Measurements from ENCODE around the gene MED28.
A peak's percentile ranks its signal among the peaks of the same experiment; 100 is the strongest.

Gene MED28

DNA sequence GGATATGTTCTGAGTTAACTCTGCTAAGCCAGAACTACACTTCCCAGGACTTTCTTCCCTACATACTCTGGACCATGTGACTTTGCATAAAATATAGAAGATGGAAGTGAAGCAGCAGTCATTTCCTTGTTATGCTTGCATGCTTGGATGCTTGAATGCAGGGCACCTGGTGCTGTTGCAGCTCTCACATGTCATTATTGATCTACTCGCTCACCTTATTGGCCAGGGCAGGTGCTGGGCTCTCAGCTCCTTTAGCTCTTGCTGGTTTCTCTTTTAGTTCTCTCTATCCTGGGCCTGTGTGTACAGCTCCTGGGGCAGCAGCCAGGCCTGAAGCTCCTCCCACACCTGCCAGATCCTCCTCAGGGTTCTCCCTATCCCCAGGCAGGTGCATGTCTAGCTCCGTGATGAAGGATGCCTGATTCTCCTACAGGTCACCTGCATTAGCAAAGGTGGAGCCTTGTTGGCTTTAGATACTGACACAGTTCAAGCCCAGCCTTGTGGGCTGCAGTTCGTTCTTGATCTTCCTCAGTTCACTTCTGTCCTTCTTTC, 53.3 kb downstream of the MED28 start:
- Histone ChIP-seq H3K27me3 (ENCODE audit: control insufficient read depth in 1 of 2, insufficient read depth in 1 of 2, low read length in 2 of 2) (peaks cover 0 to 3% of the 10 kb centered on the region in 2 experiments), H3K4ac (ENCODE audit: low read depth in 1 of 2, low read length in 2 of 2) (no peak overlapping the region)
- WGBS: 67% methylated on average over 3 of the region's 3 CpGs

DNA sequence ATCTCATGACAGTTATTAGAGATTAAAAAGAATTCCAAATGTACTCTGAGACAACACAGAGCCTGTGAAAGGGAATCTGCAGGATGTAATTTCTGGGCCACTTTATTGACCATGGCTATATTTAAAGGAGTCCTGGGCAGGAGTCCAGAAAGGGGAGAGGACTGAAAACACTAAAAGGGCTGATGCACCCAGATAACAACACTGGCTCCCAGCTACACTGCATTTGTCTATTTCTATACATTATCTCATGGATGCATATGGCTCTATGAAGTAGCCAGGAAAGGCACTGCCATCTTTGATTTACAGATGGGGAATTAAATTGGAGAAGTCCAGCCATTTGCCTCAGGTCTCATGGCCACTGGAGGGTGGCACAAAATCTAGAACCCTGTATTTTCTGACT, 56.0 kb downstream of the MED28 start:
- Histone ChIP-seq H3K4me1 (ENCODE audit: control insufficient read depth, insufficient read depth, low read depth, low read length) (no peaks in the 10 kb centered on the region), H3K79me1 (replicated peaks; ENCODE audit: low read length, poor library complexity, severe bottlenecking) (no peaks in the 10 kb centered on the region), H2BK5ac (ENCODE audit: low read depth, low read length, poor library complexity, severe bottlenecking) (no peak overlapping the region), H3K27ac (ENCODE audit: low read length, poor library complexity, severe bottlenecking) (no peak overlapping the region), H2AK5ac (ENCODE audit: low read length, severe bottlenecking) (no peak overlapping the region), H3K4me2 (ENCODE audit: low read length, poor library complexity, severe bottlenecking) (no peak overlapping the region), H4K91ac (ENCODE audit: low read length) (no peak overlapping the region), H3K36me3 (ENCODE audit: control insufficient read depth in 1 of 2, insufficient read depth in 2 of 2, low read depth in 1 of 2, low read length in 2 of 2) (no peaks in the 10 kb centered on the region), H3K9me3 (ENCODE audit: control insufficient read depth, low read length) (peaks cover 10% of the 10 kb centered on the region), H3K18ac (ENCODE audit: low read depth in 1 of 2, low read length in 2 of 2) (no peak overlapping the region), H3K14ac (ENCODE audit: low read length in 2 of 2) (no peak overlapping the region), H4K8ac (ENCODE audit: low read length) (no peak overlapping the region), H3K9ac (ENCODE audit: low read length) (no peak overlapping the region), H2AFZ (ENCODE audit: low read depth, low read length) (no peak overlapping the region), H3K4me3 (ENCODE audit: insufficient read depth in 1 of 2, low read depth in 1 of 2, low read length in 2 of 2) (no peak overlapping the region), H3K23ac (ENCODE audit: low read length in 2 of 2) (no peak overlapping the region), H3K4ac (ENCODE audit: low read depth in 1 of 2, low read length in 2 of 2) (no peak overlapping the region), H2BK15ac (ENCODE audit: low read depth, poor library complexity, severe bottlenecking) (no peak overlapping the region), H2BK12ac (ENCODE audit: low read length in 2 of 2) (no peak overlapping the region), H2BK120ac (ENCODE audit: low read depth, low read length) (no peak overlapping the region), H3K27me3 (ENCODE audit: control insufficient read depth in 1 of 2, insufficient read depth in 1 of 2, low read length in 2 of 2) (peaks cover 0 to 3% of the 10 kb centered on the region in 2 experiments)
- DNase-seq: no peak

More for the DNA sequence above, 53.3 kb downstream of the MED28 start:
- Histone ChIP-seq H2AK5ac (ENCODE audit: low read length, severe bottlenecking) (no peak overlapping the region), H2AFZ (ENCODE audit: low read depth, low read length) (no peak overlapping the region), H3K79me1 (replicated peaks; ENCODE audit: low read length, poor library complexity, severe bottlenecking) (no peaks in the 10 kb centered on the region), H2BK120ac (ENCODE audit: low read depth, low read length) (no peak overlapping the region), H3K27ac (ENCODE audit: low read length, poor library complexity, severe bottlenecking) (no peak overlapping the region), H3K4me3 (ENCODE audit: insufficient read depth in 1 of 2, low read depth in 1 of 2, low read length in 2 of 2) (no peak overlapping the region), H3K9me3 (ENCODE audit: control insufficient read depth, low read length) (peaks cover 10% of the 10 kb centered on the region), H4K8ac (ENCODE audit: low read length) (no peak overlapping the region), H2BK15ac (ENCODE audit: low read depth, poor library complexity, severe bottlenecking) (no peak overlapping the region), H4K91ac (ENCODE audit: low read length) (no peak overlapping the region), H3K18ac (ENCODE audit: low read depth in 1 of 2, low read length in 2 of 2) (no peak overlapping the region), H2BK5ac (ENCODE audit: low read depth, low read length, poor library complexity, severe bottlenecking) (no peak overlapping the region), H3K9ac (ENCODE audit: low read length) (no peak overlapping the region), H3K23ac (ENCODE audit: low read length in 2 of 2) (peak overlapping the region in 1 of 2 experiments; percentile 5), H3K14ac (ENCODE audit: low read length in 2 of 2) (no peak overlapping the region), H2BK12ac (ENCODE audit: low read length in 2 of 2) (no peak overlapping the region), H3K4me2 (ENCODE audit: low read length, poor library complexity, severe bottlenecking) (no peak overlapping the region), H3K4me1 (ENCODE audit: control insufficient read depth, insufficient read depth, low read depth, low read length) (no peaks in the 10 kb centered on the region), H3K36me3 (ENCODE audit: control insufficient read depth in 1 of 2, insufficient read depth in 2 of 2, low read depth in 1 of 2, low read length in 2 of 2) (no peaks in the 10 kb centered on the region)
- no peak for DNase-seq

DNA sequence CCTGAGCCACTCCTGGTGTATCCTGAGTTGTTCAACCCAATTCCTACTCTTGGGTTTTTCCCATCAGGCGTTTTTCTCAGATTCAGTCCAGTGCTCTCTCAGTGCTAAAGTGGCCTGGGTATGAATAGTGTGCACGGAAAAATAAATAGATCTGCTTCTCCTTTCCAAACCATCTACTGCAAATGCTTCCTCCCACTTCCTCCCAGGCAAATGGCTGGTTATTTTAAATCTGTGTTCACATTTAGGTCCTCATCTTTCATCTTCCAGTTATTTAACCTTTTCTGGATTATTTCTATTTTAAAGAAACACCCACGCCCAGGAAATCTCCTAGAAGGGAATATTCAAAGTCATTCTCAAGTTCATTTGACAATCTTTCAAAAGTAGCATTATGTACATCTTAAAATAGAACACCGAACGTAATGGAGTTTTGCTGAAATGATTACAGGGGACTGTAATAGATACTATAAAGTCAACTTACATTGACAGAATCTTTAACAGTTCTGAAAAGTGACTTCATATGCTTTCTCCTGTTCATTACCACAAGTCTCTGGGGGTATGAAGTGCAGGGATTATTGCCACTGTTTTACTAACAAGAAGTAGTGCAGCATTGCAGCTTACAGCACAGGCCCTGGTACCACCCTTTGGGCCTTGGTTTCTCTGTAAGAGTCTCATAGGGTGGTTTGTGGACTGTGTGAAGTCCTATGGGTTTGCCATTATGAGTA, 66.3 kb downstream of the MED28 start:
- Histone ChIP-seq H4K91ac (ENCODE audit: low read length) (no peak overlapping the region), H3K9me3 (ENCODE audit: control insufficient read depth, low read length) (no peaks in the 10 kb centered on the region), H3K23ac (ENCODE audit: low read length in 2 of 2) (no peak overlapping the region), H2AFZ (ENCODE audit: low read depth, low read length) (no peak overlapping the region), H2BK12ac (ENCODE audit: low read length in 2 of 2) (no peak overlapping the region), H2BK15ac (ENCODE audit: low read depth, poor library complexity, severe bottlenecking) (no peak overlapping the region), H3K27ac (ENCODE audit: low read length, poor library complexity, severe bottlenecking) (no peak overlapping the region), H3K36me3 (ENCODE audit: control insufficient read depth in 1 of 2, insufficient read depth in 2 of 2, low read depth in 1 of 2, low read length in 2 of 2) (no peaks in the 10 kb centered on the region), H4K8ac (ENCODE audit: low read length) (no peak overlapping the region), H3K9ac (ENCODE audit: low read length) (no peak overlapping the region), H3K4ac (ENCODE audit: low read depth in 1 of 2, low read length in 2 of 2) (no peak overlapping the region), H3K4me1 (ENCODE audit: control insufficient read depth, insufficient read depth, low read depth, low read length) (no peaks in the 10 kb centered on the region), H3K18ac (ENCODE audit: low read depth in 1 of 2, low read length in 2 of 2) (no peak overlapping the region), H2AK5ac (ENCODE audit: low read length, severe bottlenecking) (no peak overlapping the region), H3K79me1 (replicated peaks; ENCODE audit: low read length, poor library complexity, severe bottlenecking) (no peaks in the 10 kb centered on the region), H2BK5ac (ENCODE audit: low read depth, low read length, poor library complexity, severe bottlenecking) (no peak overlapping the region), H3K4me3 (ENCODE audit: insufficient read depth in 1 of 2, low read depth in 1 of 2, low read length in 2 of 2) (no peak overlapping the region), H2BK120ac (ENCODE audit: low read depth, low read length) (no peak overlapping the region), H3K4me2 (ENCODE audit: low read length, poor library complexity, severe bottlenecking) (no peak overlapping the region), H3K27me3 (ENCODE audit: control insufficient read depth in 1 of 2, insufficient read depth in 1 of 2, low read length in 2 of 2) (no peaks in the 10 kb centered on the region), H3K14ac (ENCODE audit: low read length in 2 of 2) (no peak overlapping the region)
- WGBS: 58% methylated on average over 3 of the region's 5 CpGs
- DNase-seq: no peak

DNA sequence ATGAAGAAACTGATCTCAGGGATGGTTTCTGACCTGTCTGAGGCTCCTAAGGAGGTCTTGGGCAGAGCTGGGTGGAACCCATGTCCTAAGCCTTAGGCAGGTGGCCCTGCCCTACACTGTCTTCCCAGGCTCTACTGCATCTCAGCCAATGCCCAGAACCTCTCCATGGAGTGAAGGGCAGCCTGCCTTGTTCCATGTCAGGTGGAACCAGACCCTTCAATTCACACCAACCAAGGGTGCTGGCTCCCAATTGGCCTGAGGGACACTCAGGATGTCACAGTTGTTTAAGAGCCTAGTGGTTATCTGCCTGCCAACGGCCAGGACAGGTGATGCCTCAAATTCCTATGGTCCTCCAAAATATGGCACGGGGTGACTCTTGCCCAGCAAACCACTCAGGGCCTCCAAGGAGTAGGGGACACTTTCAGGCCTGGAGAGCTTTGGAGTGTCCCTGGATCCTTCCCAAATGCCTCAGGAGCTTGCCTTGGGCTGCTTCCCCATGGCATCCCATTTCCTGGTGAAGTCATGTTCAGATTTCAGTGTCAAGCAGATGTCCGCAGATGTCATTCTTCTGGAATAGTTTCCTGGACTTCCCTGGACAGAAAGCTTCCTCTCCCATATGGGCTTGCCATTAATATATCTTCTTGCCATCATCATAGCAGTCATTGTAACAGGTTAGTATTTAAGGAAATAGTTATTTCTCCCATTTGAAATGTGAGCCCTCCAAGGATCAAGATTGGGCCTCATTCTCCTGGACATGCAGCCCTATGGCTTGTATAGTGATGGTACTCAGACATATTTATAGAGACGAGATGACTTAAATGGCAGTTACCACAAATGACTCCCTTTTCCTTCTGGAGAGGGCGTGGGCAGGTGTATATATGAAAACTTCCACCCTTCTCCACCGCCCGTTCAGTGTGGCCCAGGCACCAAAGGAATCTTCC, 67.1 kb downstream of the MED28 start:
- Histone ChIP-seq H3K79me1 (replicated peaks; ENCODE audit: low read length, poor library complexity, severe bottlenecking) (no peaks in the 10 kb centered on the region), H3K4me2 (ENCODE audit: low read length, poor library complexity, severe bottlenecking) (no peak overlapping the region), H4K91ac (ENCODE audit: low read length) (no peak overlapping the region), H3K14ac (ENCODE audit: low read length in 2 of 2) (no peak overlapping the region), H3K23ac (ENCODE audit: low read length in 2 of 2) (no peak overlapping the region), H2BK120ac (ENCODE audit: low read depth, low read length) (no peak overlapping the region), H2BK12ac (ENCODE audit: low read length in 2 of 2) (no peak overlapping the region), H2BK5ac (ENCODE audit: low read depth, low read length, poor library complexity, severe bottlenecking) (no peak overlapping the region), H3K18ac (ENCODE audit: low read depth in 1 of 2, low read length in 2 of 2) (no peak overlapping the region), H2AFZ (ENCODE audit: low read depth, low read length) (no peak overlapping the region), H3K9ac (ENCODE audit: low read length) (no peak overlapping the region), H3K4me1 (ENCODE audit: control insufficient read depth, insufficient read depth, low read depth, low read length) (no peaks in the 10 kb centered on the region), H3K36me3 (ENCODE audit: control insufficient read depth in 1 of 2, insufficient read depth in 2 of 2, low read depth in 1 of 2, low read length in 2 of 2) (no peaks in the 10 kb centered on the region), H4K8ac (ENCODE audit: low read length) (no peak overlapping the region), H3K9me3 (ENCODE audit: control insufficient read depth, low read length) (no peaks in the 10 kb centered on the region), H2BK15ac (ENCODE audit: low read depth, poor library complexity, severe bottlenecking) (no peak overlapping the region), H2AK5ac (ENCODE audit: low read length, severe bottlenecking) (no peak overlapping the region), H3K4ac (ENCODE audit: low read depth in 1 of 2, low read length in 2 of 2) (no peak overlapping the region), H3K27ac (ENCODE audit: low read length, poor library complexity, severe bottlenecking) (no peak overlapping the region), H3K27me3 (ENCODE audit: control insufficient read depth in 1 of 2, insufficient read depth in 1 of 2, low read length in 2 of 2) (peaks cover 0 to 4% of the 10 kb centered on the region in 2 experiments), H3K4me3 (ENCODE audit: insufficient read depth in 1 of 2, low read depth in 1 of 2, low read length in 2 of 2) (no peak overlapping the region)
- WGBS: 56% methylated on average over 5 of the region's 7 CpGs
- no peak for DNase-seq
